Astrocyte (in vitro differentiated cells and primary cell): Measurements from ENCODE around the gene MOXD1.

Experiments
- CTCF ChIP-seq: IDR thresholded peaks from 2 replicates; pipeline ENCODE4 v1.5.1; 2011; ENCODE audit warnings: low read depth, mild to moderate bottlenecking, inconsistent platforms, low read length, moderate library complexity; ENCODE audit not compliant: insufficient read depth
- EZH2 ChIP-seq: IDR thresholded peaks from 2 replicates; pipeline ENCODE4 v1.6.1; 2012; ENCODE audit warnings: mild to moderate bottlenecking, low read length, inconsistent platforms; ENCODE audit not compliant: insufficient read depth

GRCh38 chr6:132404736-132405135, 3.5 kb upstream of the MOXD1 start:
- no peak for TF ChIP-seq CTCF
- TF ChIP-seq EZH2 = no peak
